Astrocyte of the hippocampus (primary cell): ENCODE data around the gene PPIL1.

ENCODE experiments used
- DNase-seq: peaks from one replicate; pipeline ENCODE4 v3.0.0; 2011; ENCODE audit warnings: low read depth, low spot score

PPIL1 gene

DNA sequence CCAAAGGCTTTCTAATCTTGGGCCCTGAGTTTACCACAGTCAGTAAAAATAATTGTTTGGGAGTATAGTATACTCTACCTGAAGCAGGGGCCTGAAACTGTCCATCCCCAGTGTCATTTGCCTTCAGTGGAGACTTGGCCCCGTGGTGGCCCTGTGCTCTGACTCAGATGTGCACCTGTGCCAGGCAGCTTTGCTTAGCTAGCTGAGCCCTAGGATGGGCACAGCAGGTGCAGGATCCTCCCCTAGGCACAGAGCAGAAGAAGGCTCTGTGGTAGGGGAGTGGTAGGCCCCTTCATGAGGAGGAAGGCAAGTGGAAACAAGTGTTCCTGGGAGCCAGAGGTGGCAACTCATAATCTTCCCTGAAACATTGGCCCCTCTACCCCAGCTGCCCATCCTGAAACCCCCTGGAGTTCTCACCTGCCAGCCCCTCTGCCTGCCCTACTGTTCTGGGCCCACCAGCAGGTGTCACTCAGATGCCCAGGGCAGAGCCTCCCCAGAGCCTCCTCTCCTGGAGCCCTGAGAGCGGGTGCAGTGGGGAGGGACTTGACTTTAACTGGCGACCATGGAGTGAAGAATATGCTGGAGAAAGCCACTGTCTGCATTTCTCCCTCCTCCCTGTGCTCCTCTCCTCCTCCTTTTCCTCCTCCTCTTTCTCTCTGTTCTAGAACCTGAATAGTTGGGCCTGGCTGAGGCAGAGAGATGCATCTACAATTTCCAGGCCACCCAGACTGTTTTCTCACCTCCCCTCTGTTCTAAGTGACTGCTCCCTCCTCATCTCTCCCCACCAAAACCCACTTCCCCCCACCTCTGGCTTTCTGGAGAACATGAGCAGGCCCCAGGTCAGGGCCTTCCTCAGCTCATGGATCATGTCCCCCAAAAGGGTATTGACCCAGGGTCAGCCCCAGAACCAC is 38.2 kb downstream of the PPIL1 start:
- DNase-seq: no peak

DNA sequence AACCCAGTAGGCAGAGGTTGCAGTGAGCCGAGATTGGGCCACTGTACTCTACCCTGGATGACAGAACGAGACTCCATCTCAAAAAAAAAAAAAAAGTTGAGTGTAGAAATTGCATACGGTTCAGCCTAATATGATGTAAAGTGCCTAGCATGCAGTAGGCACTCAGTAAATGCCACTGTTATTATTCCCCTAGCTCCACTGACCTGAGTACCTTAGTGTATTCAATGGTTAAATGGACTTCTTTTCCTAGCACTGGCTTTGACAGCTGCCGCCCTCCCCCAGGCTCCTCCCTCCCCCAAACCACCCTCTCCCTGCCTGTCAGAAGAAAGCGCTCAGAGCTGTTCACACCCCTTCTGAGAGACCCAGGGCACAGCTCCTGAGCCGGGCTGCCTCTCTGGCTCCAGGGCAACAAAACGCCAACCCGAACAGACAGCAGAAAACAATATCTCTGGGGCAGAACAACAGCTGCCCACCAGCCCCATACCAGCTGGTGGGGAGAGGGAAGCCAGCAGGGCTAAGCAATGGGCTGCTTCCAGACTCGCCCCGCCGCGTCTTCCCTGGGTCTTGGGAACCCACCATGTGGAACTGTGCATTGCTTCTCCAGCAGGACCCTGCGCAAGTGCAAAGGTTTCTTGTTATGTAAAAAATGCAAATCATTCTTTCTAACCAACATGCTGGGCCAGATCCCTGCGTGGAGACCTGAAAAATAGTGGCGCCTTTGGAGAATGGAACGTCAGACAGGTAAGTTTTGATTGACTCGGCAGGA is 39.8 kb downstream of the PPIL1 start:
- peak; percentile 29 for DNase-seq

DNA sequence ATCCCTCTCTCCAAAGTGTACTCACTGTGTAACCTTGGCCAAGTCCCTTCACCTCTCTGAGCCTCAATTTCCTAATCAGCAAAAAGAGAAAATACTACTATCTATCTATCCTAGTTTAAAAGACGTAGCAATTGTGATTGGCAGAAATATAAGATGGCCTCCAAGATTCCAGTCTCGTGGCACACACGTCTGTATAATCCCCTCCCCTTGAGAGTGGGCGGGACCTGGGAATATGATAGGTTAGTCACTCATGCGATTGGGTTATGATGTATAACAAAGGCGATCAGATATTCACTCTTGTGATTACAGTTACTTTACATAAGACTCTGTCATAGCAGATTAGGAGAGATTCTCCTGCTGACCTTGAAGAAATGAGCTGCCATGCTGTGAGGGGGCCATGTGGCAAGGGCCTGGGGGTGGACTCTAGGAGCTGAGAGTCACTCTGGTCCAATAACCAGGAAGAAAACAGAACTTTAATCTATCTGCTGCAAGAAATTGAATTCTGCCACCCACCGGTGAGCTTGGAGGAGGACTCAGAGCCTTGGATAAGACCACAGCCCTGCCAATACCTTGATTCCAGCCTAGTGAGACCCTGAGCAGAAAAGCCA is 41.3 kb downstream of the PPIL1 start:
- DNase-seq: no peak

DNA sequence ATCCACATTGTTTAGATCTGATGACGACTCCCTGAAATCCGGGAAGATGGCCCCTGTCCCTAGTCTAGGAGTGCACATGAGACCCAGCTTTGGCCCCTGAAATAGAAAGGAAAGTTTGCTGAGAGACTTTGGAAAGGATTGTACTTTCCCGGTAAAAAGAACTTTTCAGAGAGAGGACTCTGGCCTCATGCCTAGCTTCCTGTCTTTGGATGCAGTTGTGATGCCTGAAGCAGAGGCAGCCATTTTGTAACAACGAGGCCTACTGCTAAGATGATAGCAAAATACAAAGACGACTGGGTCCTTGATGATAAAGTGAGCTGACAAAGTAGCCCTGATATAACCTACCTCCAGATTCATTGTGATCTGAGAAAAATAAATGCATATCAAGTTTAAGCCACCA is 42.3 kb downstream of the PPIL1 start:
- no peak for DNase-seq

DNA sequence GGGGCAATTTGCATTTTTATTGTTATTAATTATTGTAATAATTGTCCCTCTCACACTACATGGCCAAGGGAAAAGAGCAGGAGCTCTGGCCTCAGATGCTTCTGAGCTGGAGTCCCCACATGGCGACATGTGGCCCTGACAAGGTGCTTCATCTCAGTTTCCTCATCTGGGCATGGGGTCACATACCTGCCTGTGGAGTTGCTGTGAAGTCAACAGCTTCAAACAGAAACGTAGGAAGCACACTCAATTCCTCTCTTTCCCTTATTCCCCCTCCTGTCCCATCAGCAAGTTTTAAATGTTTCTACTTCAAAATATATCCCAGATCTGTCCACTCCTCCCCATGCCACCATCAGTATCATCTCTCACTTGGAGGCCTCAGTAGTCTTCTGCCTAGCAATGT is 44.0 kb downstream of the PPIL1 start:
- DNase-seq: no peak

DNA sequence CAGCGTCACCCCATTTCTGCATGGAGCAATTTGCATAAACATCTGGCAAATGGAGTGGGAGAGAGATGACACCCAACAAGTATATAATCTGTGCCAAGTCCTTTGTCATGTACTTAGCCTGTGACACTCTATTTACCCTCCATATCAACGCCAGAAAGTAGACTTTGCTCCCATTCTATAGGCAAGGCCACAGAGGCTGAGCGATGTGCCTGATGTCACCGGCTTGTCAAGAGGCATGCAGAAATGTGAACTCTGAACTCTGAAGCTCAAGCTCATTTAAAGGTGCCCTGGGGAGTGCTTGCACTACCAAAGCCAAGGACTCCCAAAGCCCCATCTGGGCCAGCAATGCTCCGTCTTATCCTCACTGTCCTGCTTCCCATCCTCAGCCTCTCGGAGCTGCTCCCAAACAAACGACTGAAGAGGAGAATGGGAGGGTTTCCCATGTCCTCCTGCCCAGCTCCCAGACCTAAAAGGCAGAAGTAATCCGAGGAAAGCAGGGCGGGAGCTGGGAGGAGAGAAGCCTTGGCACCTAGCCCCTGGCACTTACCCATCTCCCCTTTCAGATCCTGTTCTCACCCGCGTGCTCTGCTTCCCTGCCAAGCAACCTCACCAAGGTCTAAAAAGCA is 44.6 kb downstream of the PPIL1 start:
- DNase-seq: peak; percentile 89

DNA sequence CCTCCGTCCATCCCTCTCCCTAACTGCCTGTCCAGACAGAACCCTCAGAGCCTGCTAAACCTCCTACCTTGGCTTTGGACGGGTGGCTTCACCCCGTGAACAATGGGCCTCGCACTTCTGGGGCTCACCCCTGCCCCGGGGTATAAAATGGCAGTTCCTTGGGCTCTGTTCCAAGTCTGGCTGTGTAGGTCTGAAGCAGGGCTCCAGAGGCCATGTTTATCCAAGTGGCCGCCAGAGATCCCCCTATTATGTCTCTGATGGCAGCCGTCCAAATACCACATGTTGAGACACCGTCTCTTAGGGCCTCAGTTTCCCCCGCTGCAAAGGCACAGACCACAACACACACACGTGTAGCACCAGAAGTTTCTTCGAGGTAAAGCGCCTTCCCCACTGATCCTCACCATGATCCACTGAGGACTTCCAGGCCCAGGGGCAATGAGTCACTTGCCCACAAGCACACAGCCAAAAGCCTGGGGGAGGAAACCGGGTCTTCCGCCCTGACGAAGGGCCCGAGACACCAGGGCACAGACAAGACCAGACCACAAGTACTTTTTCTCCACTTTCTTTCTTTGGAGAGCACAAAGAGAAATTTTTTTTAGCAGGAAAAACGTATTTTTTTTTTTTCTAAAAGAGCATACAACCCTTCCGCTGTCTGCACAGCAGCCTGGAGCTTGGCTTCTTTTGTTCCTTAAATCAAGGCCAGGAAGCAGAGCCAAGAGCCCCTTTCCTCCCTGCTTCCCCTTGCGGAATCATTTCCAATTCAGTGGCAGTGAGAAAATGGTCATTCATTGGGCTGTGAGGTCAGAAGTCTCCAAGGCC is 47.1 kb downstream of the PPIL1 start:
- peak; percentile 90 for DNase-seq

DNA sequence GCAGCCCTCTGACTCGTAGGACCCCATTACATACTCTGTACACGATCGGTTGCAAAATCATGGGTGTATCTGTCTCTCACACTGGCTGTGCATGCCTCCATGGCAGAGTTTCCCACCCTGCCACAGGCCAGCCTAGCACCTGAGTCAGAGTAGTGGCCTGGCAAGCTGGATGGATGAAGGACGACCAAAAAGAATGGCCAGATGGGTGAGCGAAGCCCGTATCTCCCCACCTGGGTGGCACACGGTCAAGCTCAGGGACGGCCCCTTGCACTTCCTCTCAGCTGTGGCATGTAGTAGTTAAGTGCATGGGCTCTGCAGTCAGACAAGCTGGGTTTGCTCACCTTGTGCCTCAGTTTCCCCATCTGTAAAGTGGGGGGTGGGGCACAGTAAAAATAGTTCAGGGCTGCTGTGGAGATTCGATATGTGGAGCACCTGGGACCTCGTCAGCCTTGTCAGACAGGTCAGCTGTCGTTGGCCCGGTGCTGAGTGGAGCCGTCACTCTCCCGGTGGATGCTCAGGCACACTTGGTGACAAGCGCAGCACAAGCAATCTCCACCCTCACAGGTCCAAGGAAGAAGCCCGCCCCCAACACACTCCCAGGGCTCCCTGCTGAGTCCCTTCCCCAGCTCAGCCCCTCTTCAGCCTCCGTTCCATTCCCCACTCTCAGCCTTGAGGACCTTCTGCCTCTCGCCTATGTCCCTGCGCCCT is 47.9 kb downstream of the PPIL1 start:
- DNase-seq: no peak

DNA sequence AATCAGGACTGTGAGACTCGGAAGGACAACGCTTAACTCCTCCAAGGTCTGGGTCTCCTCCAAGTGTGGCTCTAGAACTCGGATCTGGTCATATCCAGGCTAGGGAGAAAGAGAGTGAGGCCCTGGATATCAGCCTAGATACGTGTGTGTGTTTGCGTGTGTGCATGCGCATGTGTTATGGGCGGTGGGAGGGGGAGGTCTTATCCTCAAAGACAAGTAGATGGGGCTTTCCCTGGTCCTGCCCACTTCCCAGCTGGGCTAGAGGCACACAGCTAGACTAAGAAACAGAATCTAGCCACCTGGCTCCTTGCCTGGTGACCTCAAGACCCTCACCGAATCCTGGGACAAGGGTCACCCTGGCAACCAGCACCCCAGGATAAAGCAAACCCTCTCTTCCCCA is 48.6 kb downstream of the PPIL1 start:
- no peak for DNase-seq

DNA sequence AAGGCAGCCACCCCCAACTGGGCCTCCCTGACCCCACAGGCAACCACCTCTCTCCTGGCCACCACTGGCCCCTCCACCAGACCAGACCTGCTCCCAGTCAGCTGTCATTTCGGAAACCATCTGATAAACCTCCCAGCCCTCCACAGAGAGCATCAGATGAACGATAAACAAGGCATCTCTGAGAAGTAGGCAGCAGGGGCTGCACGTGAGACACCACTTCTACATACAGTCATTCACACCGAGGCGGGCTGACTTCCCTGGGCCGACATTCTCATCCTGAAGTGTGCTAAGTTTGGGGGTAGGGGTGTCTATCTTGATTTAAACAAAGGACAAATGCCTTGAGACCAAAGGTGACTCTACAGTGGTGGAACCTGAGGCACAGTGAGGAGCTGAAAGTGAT is 49.2 kb downstream of the PPIL1 start:
- DNase-seq: no peak

DNA sequence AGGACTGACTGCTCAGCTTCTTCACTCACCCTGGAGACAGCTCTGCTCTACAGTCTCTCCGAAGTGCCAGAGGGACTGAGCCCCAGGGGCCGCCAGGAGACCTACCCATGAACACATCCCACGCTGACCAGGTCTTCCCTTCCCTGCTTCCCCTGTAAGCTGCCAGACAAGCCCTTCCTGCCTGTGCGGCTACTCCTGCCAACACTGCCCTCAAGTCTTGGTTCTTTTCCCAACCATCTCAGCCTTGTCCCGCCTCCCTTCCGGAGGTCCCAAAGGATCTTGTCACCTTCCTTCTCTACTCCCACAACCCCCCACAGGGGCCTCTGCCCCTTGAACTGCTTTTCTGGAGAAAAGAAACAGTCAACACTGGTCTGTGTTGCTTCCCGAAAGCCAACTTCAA is 50.4 kb downstream of the PPIL1 start:
- DNase-seq: no peak

DNA sequence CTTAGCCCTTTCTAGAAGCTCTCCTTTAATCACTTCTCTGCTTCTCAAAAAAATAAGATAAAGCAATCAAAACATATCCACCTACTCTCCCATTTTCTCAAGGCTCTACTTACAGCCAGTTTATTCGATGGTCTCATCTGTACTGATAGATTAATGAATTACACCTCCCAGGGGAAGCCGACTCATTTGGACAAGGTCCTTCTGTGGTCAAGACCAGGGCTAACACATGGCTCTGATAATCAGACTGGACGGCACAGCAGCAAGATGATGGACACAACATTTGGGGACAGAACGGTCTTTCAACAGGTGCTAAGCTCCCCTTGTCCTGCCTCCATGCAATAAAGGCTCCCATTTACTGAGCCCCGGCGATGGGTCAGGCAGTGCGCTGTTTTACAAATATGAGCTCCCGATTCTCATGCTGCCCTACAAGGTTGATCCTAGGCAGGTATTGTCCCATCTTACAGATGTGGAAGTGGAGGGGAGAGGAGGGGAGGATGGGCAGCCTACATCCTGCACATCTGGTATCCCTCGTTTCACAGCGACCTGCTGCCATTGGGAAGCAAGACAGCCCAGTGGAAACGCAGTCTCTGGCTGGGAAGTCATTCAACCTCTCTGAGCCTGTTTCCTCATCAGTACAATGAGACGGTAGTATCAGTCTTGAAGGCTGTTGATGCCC is 51.0 kb downstream of the PPIL1 start:
- no peak for DNase-seq

DNA sequence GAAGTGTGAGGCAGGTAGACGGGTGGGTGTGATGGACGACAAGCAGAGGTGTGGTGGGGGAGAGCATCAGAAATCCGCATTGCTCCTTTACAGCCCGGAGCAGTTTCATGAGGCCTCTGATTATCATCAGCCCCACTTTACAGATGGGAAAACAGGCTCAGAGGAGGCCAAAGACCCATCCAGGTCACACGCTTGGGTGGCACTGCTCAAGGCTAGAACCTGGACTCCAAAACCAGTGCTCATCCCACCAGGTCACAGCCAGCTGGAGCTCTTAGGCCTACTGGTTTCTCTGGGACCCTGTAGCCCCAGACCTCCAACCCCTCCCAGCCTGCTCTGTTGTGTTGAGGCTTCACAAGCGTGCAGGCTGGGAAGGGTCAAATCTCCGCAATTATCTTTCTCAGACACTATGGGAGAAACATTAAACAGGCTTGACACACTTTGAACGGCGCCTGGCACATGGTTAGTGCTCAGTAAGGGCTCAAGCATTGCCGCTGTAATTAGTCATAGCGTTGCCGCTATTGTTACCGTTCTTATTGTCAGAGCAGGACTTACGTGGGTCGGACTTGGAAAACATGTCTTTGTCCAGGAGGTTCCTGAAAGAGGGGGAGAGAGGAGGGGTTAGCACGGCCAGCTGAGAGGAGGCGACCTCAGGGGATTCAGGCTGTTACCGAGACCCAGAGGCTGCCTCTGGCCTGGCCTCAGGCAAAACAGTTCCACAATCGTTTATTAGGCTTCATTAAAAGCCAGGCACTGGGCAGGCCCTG is 51.9 kb downstream of the PPIL1 start:
- DNase-seq: peak; percentile 73

DNA sequence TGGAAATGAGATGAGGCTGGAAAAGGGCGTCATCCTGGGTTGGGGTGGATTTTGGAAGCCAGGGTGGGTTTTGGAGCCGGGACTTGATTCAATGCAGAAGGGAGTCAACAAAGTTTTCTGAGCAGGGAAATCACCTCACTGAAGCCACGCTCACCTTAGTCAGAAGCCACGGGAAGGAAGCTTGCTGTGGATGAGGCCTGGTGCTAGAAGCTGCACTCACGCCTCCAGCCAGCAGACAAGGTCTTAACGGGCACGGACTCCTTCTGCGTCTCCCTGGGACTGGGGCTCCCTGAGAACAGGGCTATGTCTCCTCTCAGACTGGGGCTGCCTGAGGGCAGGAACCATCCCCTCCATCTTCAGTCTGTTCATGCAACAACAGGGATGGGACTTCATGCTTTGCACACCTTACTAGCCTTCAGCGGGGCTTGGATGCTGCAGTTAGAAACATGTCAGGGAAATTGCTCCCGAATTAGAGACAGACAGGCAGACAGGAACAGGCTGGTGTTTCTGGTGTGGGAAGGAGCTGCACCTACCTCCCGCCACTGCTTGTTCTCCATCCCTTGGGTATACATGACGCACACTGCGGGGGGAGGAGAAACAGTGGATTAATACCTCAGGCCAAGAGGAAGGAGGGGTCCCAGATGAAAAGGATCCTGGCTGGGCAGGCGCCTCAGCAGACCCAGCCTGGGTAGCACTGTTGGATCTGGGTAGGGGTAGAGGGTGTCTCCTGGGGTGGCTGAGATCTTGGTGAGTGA is 52.8 kb downstream of the PPIL1 start:
- no peak for DNase-seq

DNA sequence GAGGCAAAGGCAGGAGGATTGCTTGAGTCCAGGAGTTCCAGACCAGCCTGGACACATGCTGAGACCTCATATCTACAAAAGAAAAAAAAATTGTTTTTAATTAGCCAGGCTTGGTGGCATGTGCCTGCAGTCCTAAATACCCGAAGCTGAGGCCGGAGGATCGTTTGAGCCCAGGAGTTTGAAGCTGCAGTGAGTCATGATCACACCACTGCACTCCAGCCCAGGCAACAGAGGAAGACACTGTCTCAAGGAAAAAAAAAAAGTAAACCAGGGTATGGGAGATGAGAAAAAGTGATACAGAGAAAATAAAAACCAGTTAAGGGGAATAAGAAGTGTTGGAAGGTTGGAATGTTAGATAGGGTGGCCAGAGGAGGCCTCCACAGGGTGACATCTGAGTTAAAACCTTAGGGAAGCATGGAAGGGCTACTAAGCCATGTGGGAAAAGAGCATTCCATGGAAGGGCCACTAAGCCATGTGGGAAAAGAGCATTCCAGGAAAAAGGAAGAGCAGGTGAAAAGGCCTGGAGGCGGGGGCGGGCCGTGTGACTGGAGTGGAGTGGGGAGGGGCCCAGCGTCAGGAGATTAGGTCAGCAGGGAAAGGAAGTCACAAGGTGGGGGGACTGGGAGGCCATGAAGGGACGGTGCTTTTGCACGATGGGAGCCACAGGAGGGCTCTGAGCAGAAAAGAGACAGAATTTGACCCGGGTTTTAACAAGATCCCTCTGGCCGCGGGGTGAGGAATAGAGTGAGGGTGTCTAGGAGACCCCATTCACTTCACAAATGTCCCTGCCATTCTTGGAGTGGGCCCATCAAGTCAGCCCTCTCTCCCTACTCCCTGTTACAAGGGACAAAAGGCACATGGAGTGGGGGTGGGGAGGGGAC is 53.7 kb downstream of the PPIL1 start:
- DNase-seq: peak; percentile 35

DNA sequence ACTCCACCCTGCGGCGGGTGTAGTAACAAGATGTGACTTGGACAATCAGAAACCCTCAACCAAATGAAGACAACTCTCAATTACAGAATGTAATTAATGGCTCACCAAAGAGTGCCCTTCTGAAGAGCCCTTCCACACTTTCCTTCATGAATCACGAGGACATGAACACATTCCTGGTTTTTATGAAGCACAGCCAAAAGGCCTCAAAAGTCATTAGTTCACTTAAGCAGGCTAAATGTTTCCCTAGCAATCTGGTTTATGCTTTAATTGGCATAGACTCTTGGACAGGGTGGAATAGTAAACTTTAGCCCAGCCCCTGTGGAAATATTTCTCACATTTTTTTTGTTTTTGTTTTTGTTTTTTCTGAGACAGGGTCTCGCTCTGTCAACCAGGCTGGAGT is 55.8 kb downstream of the PPIL1 start:
- DNase-seq: no peak

DNA sequence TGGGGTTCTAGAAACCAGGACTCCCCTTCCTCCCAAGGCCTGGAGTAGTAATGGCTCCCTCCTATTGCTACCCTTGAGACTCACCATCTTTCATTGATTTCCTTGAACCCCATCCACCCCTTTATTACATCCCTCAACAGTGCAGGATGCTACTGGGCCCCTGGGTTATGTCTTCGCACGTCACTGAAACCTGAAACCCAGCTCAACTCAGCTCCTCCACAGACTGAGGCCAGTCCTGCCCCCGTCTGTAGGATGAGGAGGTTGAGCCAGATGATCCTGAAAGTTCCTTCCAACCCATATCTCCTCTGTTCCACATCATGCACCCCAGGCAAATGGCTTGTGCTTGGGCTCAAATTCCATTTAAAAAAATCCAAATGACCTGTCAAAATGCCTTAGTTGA is 56.8 kb downstream of the PPIL1 start:
- no peak for DNase-seq
